ENCODE measurements around the gene ZNF324B.
"Not testable (repeated sequence)": the region's sequence is repeated elsewhere in the genome, so short reads cannot be mapped to it uniquely, and the experiment has no call there.

ZNF324B gene

GRCh38 chr19:58480481-58480830 lies 29.0 kb downstream of the ZNF324B start:
- DNase-seq (ENCODE audit: low read depth in 2 of 2) = no peak

- DNase-seq (ENCODE audit: low read depth in 2 of 2) = no peak
Measured at GRCh38 chr19:58480831-58481230, 29.4 kb downstream of the ZNF324B start.

- no peak for DNase-seq (ENCODE audit: low read depth in 2 of 2)
Measured at GRCh38 chr19:58482372-58482771, 30.9 kb downstream of the ZNF324B start.

GRCh38 chr19:58483776-58484175 lies 32.4 kb downstream of the ZNF324B start:
- DNase-seq (ENCODE audit: low read depth in 2 of 2) = no peak

GRCh38 chr19:58484349-58484748 lies 32.9 kb downstream of the ZNF324B start:
- not testable (repeated sequence) for DNase-seq (ENCODE audit: low read depth in 2 of 2)

GRCh38 chr19:58491393-58491792 lies 40.0 kb downstream of the ZNF324B start:
- DNase-seq (ENCODE audit: low read depth in 2 of 2) = no peak

GRCh38 chr19:58492265-58492664 lies 40.8 kb downstream of the ZNF324B start:
- no peak for DNase-seq (ENCODE audit: low read depth in 2 of 2)

- no peak for DNase-seq (ENCODE audit: low read depth in 2 of 2)
Measured at GRCh38 chr19:58497634-58498170, 46.3 kb downstream of the ZNF324B start.

GRCh38 chr19:58498316-58499020 lies 47.0 kb downstream of the ZNF324B start:
- no peak for DNase-seq (ENCODE audit: low read depth in 2 of 2)

- DNase-seq (ENCODE audit: low read depth in 2 of 2) = peak; percentile 97
Measured at GRCh38 chr19:58499021-58499927, 47.9 kb downstream of the ZNF324B start.

- DNase-seq (ENCODE audit: low read depth in 2 of 2) = no peak
Measured at GRCh38 chr19:58500242-58500641, 48.8 kb downstream of the ZNF324B start.

Data from fibroblast of skin of left biceps (primary cell).